NCI-H2029 treated with DMSO at 0.1 percent for 48 hours (cell line): ENCODE results near the gene PPIP5K1.
"Not testable (repeated sequence)": the region's sequence is repeated elsewhere in the genome, so short reads cannot be mapped to it uniquely, and the experiment has no call there.

Experiments used
- DNase-seq: peaks from one replicate; lab custom pipeline; 2025; lab: John Stamatoyannopoulos, UW

Gene PPIP5K1

GRCh38 chr15:43589778-43590466 lies at the start of gene PPIP5K1:
Gene PPIP5K1 (minus strand): TSS chr15:43590208. CDS start chr15:43584504, 5,704 bp downstream.
- DNase-seq = not testable (repeated sequence)

- DNase-seq = not testable (repeated sequence)
These were observed 48.6 kb upstream of the PPIP5K1 start for GRCh38 chr15:43638464-43639204.

GRCh38 chr15:43626937-43627336 lies 36.9 kb upstream of the PPIP5K1 start:
- DNase-seq = not testable (repeated sequence)

- no peak for DNase-seq
These were observed 35.1 kb upstream of the PPIP5K1 start for GRCh38 chr15:43625106-43625505.

DNA sequence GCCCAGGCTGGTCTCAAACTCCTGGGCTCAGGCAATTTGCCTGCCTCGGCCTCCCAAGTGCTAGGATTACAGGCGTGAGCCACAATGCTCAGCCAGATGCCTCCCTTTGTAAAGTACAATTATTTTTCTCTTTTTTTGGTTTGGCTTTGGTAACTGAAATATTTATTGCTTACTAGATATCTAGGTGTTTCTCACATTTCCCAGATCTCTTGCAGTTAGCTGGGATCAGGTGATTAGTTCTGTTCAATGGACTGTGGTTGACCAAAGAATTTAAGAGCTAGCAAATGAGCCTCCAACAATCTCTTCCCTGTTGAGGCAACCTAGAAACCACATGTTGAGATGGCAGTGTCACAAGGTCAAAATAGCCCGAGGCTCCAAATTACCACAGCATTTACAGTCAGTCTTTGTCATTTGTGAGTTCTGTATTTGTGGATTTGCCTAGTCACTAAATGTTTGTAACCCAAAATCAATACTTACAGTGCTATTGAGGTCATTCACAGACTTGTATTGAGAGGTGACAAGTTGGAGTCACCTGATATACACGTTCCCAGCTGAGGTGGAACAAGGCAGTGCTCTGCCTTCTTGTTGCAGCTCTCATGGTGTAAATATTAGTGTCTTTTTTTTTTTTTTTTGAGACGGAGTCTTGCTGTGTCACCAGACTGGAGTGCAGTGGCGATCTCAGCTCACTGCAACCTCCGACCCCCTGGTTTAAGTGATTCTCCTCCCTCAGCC lies 32.2 kb upstream of the PPIP5K1 start:
- DNase-seq = not testable (repeated sequence)

DNA sequence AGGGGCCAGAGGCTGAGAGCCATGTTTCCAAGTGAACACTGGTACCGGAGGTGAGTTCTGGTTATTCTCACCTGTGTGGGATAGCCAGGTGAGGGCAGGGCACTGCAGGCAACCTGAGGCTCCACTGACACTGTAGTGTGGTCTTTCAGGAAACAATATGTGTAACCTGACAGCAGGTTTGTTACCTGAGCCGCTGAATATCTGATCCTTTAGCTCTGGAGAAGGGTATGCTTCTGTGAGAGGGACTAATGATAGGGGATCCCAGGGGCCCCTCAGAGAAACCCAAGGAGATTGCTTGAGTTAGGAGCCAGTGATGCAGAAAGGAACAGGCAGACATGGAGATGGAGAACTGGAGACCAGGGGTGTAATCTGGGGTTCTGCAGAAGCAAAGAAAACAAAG lies 28.7 kb upstream of the PPIP5K1 start, which contains the start of gene STRC:
STRC (minus strand) TSS at position 101 of the 400 bp plus-strand sequence; CDS start at position 23, 78 bp downstream.
- DNase-seq = not testable (repeated sequence)

DNA sequence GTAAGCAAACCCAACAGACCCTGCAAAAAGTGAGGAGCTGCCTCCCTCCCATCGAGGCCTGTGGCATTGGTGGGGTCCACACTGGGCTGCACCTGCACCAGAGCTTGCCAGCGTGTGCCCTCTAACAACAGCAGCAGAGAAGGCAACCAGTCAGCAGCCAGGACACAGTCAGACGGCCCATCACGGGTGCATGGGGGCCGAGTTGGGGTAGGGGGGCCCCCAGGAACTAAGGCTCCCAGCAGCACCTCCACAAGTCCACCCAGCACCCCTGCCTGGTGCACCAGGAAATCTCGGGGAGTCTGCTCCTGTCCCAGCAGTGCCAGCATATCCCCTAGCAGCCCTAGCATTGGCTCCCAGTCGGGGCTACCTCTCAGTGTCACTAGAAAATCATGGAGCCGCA lies 27.7 kb upstream of the PPIP5K1 start:
- not testable (repeated sequence) for DNase-seq

DNA sequence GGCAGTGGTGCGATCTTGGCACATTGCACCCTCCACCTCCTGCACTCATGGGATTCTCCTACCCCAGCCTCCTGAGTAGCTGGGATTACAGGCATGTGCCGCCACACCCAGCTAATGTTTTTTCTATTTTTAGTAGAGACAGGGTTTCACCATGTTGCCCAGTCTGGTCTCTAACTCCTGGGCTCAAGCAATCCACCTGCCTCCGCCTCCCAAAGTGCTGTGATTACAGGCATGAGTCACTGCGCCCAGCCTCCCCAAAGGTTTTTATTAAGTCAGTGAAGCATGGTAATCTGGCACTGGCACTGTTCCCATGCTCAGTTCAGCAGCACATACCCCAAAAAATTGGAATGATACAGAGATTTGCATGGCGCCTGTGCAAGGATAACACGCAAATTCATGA lies 12.2 kb upstream of the PPIP5K1 start:
- not testable (repeated sequence) for DNase-seq

- not testable (repeated sequence) for DNase-seq
These were observed 10.2 kb upstream of the PPIP5K1 start for GRCh38 chr15:43600200-43600599.

DNA sequence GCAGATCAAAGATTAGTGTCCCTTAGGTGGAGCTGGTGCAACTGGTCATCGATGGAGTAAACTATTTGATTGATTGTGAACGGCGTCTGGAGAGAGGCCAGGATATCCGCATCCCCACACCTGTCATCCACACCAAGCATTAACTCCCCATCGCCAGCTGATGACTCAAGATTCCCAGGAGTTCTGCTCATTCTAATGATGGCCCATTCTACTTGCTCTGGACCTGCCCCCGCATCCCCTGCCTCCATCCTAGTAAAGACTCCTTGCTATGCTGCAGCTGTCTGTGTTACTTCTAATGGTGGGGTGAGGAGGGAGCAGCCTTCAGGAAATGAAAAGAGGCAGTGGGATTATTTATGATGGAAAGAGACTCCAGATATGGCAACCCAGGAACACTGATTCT lies 9.1 kb upstream of the PPIP5K1 start:
- DNase-seq = not testable (repeated sequence)

DNA sequence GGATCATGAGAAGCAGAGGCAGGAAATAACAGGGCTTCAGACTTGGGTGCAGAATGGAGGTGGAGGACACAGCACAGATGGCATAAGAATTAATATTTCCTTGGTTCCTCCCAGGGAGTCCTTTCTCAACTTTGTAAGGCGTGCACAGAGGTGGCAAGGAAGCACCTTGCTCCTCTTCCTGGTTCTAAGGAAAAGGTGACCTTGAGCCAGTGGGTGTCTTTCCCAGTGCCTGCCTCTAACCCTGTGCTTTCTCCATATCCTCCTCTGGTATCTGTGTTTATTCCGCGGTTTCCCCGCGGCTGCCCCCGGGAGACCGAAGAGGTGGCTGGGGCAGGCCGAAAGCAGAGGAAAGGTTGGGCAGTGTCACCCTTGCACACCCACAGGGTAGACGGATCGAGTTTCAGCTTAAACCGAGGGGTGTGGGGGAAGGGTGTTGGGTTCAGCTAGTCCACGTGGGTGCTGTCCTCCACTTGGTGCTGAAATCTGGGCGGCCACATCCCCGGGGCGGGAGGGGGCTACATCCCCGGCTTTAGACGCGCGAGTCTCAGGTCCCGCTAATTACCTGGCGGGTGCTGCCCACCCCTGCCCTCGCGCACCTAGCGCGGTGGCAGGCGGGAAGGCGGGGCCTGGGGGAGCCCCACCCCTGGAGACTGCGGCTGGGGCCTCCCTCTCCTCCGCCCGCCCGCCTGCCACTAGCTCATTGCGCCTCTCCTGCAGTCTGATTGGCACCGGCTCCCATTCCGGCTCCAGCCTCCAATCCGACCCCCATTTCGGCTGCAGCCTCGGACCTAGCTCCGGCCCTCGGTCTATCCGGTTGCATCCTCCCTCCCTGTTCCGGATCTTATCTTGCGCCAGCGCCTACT lies 3.6 kb upstream of the PPIP5K1 start, which contains the start of gene CKMT1B:
CKMT1B (plus strand) TSS at position 700 of the 863 bp plus-strand sequence. CDS start 192 bp downstream, outside the sequence.
- not testable (repeated sequence) for DNase-seq

DNA sequence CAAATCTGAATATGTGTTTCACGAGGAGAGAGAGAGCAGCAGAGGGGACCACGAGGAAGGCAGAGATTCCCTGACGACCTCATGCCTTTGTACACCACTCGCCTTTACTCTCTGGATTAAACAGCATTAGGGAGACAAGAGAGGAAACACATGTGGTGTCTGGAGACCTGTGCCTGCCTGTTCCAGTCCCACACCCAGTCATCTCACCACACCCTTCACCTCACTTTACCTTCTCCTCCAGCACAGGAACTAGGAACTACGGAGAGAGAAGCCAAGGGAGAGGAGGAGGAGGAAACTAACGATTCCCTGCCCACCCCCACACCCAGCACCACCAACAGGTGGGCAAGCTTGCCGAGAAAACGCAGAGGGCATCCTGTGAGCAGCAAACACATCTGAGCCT lies 2.8 kb upstream of the PPIP5K1 start:
- not testable (repeated sequence) for DNase-seq

GRCh38 chr15:43574607-43575006 lies 15.4 kb downstream of the PPIP5K1 start:
- DNase-seq = not testable (repeated sequence)

DNA sequence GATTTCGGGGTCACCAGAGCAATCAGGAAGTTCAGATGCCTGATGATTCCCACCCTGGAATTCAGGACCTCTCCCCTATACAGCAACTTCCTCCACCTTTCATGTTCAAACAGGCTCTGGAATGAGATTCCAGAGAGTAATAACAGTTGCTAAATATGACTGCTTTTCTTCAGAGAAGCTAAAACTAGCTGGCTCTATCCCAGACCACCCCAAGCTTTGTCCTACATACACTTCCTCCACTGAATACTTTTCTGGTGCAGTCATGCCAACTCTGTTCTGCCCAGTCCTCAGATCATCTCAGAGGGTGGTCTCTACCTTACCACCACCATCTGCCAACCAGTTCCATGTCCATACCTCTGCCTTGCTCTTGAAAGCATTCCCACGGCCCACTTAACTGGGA lies 23.4 kb downstream of the PPIP5K1 start:
- DNase-seq = not testable (repeated sequence)

DNA sequence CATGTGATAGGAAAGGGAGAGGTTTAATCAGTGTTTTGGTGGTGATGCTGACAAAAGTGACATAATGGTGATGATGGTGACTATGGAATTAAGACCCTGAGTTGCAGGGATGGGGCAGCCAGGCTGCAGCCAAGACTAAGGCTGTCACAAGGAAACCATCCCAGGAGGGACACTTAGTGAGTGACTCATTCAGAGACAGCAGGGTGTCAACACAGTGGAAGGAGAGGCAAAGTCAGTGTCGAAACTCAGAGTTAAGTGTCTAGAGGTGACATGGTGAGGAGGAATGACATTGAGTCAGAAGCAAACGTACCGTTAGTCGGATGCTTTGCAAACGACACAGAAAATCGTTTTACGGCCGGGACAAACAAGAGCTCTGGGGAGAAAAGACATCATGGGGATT lies 26.2 kb downstream of the PPIP5K1 start:
- not testable (repeated sequence) for DNase-seq

GRCh38 chr15:43562753-43563152 lies 27.3 kb downstream of the PPIP5K1 start:
- not testable (repeated sequence) for DNase-seq

- DNase-seq = no peak
These were observed 37.0 kb downstream of the PPIP5K1 start for GRCh38 chr15:43552986-43553385.

GRCh38 chr15:43552256-43552655 lies 37.8 kb downstream of the PPIP5K1 start:
- no peak for DNase-seq

DNA sequence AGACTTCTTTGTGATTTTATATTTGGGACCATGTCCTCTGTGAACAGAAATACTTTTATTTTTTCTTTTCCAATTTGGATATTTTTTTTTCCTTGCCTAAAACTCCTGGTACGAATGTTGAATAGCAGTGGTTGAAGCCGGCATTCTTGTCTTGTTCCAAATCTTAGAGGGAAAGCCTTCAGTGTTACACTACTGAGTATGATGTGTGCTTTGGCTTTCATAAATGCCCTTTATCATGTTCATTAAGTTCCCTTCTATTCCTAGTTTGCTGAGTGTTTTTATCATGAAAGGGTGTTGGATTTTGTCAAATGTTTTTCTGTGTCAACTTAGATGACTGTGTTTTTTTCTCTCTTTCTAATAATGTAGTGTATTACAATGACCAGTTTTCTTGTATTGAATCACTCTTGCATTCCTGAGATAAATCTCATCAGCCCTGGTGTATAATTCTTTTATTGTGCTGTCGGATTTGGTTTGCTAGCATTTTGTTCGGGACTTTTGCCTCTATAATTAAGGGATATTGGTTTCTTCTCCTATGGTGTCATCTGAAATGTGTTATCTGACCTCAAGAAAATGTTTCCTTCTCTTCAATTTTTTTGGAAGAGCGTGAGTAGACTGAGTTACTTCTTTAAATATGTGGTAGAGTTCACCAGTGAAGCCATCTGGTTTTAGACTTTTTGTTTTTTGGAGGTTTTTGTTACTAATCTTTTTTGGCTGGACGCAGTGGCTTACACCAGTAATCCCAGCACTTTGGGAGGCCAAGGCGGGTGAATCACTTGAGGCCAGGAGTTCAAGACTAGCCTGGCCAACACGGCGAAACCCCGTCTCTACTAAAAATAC lies 39.3 kb downstream of the PPIP5K1 start:
- no peak for DNase-seq

DNA sequence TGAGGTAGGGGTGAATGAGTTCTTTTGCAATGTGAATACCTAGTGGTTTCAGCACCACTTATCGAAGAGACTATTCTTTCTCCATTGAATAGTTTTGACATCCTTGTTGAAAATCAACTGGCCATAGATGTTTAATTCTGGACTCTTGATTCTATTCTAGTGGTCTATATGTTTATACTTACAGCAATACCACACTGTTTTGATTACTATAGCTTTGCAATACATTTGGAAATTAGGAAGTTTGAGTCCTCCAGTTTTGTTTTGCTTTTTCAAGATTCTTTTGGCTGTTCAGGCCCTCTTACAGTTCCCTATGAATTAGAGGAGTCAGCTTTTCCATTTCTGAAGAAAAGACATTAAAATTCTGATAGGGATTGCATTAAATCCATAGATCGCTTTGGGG lies 42.5 kb downstream of the PPIP5K1 start:
- DNase-seq = no peak
